ENCODE results near the gene PLD2.

Gene PLD2

DNA sequence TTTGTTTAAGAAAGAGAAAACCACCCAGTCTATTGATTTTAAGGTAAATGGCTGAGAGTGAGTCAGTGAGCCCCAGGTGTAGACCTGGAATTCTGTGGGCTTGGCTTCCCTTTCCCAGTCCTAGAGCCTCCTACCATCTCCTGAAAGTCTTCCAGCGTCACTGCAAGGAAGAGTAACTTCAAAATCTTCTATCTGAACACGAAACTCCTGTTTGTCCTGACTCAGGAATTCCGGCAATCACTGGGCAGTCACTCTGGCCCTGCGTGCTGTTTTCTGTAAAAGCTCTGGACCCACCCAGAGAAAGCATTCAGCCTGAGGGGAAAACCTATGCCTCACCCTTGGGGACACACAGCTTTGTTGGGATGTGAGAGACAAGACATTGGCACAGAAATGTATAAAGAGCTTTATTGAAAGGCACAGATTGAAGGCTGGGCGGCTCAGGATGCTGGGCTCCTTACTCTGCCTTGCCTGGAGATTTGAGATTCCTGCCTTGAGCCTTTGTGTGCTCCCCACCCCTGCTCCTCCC is 42.1 kb downstream of the PLD2 start (continued):
- TF ChIP-seq ZNF292 (tag by site-specific recombination; IDR thresholded peaks at IDR 0.05; ENCODE audit: borderline replicate concordance, low read depth), result no peak
- no peak for TF ChIP-seq ZNF596 (tag by site-specific recombination; IDR thresholded peaks at IDR 0.05)
- no peak for TF ChIP-seq GFI1B (tag by site-specific recombination; IDR thresholded peaks at IDR 0.05)

GRCh38 chr17:4850246-4850645 is 43.3 kb downstream of the PLD2 start:
- H3K4me1 ChIP-seq (ENCODE audit: control insufficient read depth, insufficient read depth, low read length), result peaks cover 4% of the 10 kb centered on the region; the same call in 1 of the 2 replicates
- H3K36me3 ChIP-seq (ENCODE audit: control insufficient read depth in 2 of 2, insufficient read depth in 1 of 2, low read length in 2 of 2), result peaks cover 0 to 3% of the 10 kb centered on the region in 2 experiments; a peak in 2 of 3 replicates
- TF ChIP-seq ZXDB (tag by site-specific recombination; IDR thresholded peaks at IDR 0.05) (no peak), ZNF280D (tag by site-specific recombination; IDR thresholded peaks at IDR 0.05) (no peak), ZBTB10 (tag by site-specific recombination; IDR thresholded peaks at IDR 0.05) (no peak), ZFHX2 (tag by site-specific recombination; conservative IDR thresholded peaks at IDR 0.05) (no peak), ZBTB11 (tag by site-specific recombination; conservative IDR thresholded peaks at IDR 0.05; ENCODE audit: low read depth) (no peak)
- TF ChIP-seq, protein P1, sequence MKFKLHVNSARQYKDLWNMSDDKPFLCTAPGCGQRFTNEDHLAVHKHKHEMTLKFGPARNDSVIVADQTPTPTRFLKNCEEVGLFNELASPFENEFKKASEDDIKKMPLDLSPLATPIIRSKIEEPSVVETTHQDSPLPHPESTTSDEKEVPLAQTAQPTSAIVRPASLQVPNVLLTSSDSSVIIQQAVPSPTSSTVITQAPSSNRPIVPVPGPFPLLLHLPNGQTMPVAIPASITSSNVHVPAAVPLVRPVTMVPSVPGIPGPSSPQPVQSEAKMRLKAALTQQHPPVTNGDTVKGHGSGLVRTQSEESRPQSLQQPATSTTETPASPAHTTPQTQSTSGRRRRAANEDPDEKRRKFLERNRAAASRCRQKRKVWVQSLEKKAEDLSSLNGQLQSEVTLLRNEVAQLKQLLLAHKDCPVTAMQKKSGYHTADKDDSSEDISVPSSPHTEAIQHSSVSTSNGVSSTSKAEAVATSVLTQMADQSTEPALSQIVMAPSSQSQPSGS (tag by site-specific recombination; IDR thresholded peaks at IDR 0.05; ENCODE audit: low read depth), result no peak
- H3K4me3 ChIP-seq (ENCODE audit: low read depth, low read length), result no peak overlapping the region
- no peak overlapping the region for H3K27ac ChIP-seq (ENCODE audit: extremely low read depth, low read depth, low read length)
- H3K9me3 ChIP-seq (ENCODE audit: control insufficient read depth, insufficient read depth, low read depth, low read length), result no peaks in the 10 kb centered on the region
- ChIA-PET CTCF (interaction anchor here (0.6 kb wide), 2 partner anchors 62 to 142 kb away, joined by 3 read pairs; no protein-coding TSS in a partner anchor), POLR2A (interaction anchor here (0.6 to 1.3 kb wide), 4 partner anchors 55 to 295 kb away, joined by 3 to 6 read pairs (median 4); partner anchors contain the start of gene PSMB6)

DNA sequence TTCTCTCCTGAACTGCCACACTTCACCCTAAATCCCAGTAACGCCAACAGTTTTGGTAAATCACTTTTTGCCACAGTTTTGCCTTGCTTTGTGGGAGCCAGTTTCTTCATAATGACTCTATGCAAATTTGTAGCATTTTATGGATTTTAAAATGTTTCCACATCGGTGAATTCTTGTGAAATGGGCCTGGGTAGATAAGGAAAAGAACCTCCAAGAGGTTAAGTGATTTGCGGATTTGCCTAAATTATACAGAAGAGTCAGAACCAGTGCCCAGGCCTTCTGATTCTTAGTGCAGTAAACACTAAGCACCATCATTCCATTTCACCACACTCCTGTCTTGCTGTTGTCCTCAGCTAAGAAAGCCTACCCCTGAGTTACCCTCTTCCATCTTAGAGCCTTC is 44.1 kb downstream of the PLD2 start:
- no peak overlapping the region for H3K27ac ChIP-seq (ENCODE audit: extremely low read depth, low read depth, low read length)
- TF ChIP-seq ZNF530 (tag by site-specific recombination; IDR thresholded peaks at IDR 0.05; ENCODE audit: low read depth) (no peak), ZNF423 (tag by site-specific recombination; IDR thresholded peaks at IDR 0.05) (no peak), ZNF544 (tag by site-specific recombination; IDR thresholded peaks at IDR 0.05) (no peak), ZNF560 (tag by site-specific recombination; IDR thresholded peaks at IDR 0.05; ENCODE audit: borderline replicate concordance) (no peak), PBX3 (CRISPR knock-in tag; IDR thresholded peaks at IDR 0.05) (no peak), HOXD13 (CRISPR knock-in tag; IDR thresholded peaks at IDR 0.05; ENCODE audit: borderline replicate concordance) (no peak)
- H3K4me3 ChIP-seq (ENCODE audit: low read depth, low read length), result no peak overlapping the region
- H3K4me1 ChIP-seq (ENCODE audit: control insufficient read depth, insufficient read depth, low read length), result peaks cover 4% of the 10 kb centered on the region; the same call in 1 of the 2 replicates
- H3K36me3 ChIP-seq (ENCODE audit: control insufficient read depth in 2 of 2, insufficient read depth in 1 of 2, low read length in 2 of 2), result peaks cover 0 to under 1% of the 10 kb centered on the region in 2 experiments; a peak in 2 of 3 replicates
- POLR2A ChIA-PET, result interaction anchor here (0.6 to 1.3 kb wide), 3 partner anchors 44 to 148 kb away, joined by 3 to 4 read pairs (median 3); partner anchors contain the start of gene PLD2
- CTCF ChIA-PET, result interaction anchor here (0.6 kb wide), 1 partner anchor 39 kb away, joined by 3 read pairs; no protein-coding TSS in a partner anchor
- H3K9me3 ChIP-seq (ENCODE audit: control insufficient read depth, insufficient read depth, low read depth, low read length), result no peaks in the 10 kb centered on the region

Measured in HEK293 (cell line).